ENCODE results near the gene EIF3D. TPM values are rescaled to one million over a fixed set of nuclear protein-coding genes. Genes with fewer than 3 reads are reported as not detected.

The EIF3D gene
- total and polyA plus RNA-seq, 9 of the 15 experiments (the other 6 are each of a cell fraction or from before 2014, with no cell fraction given): 191 to 422 (median 279) TPM

DNA sequence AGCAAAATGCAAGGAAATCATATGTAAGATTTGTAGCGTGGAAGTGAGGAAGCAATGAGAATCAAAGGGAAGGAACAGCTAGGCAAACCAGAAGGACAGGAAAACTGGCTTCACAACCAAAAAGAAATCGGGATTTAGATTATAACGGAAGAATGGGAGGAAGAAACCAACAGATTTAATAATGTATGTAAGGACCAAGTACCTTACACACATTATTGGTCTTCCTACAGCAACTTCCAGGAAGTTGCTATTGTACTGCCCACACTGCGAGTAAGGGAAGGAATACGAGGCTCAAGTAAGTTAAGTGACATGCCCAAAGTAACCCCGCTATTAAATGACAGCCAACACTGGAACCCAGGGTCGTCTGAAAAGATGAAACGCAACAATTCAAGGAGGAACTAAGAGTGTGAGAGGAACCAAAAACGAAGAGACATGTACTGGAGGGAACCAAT, 48.0 kb downstream of the EIF3D start:
- ATAC-seq: no peak
- H2AFZ ChIP-seq (ENCODE audit: low read depth, low read length): peak overlapping the region; percentile 72
- no peak for FAIRE-seq
- H3K9me1 ChIP-seq (ENCODE audit: control insufficient read depth, insufficient read depth, low read length): no peaks in the 10 kb centered on the region
- H3K4me2 ChIP-seq (ENCODE audit: insufficient read depth, low read length): peak overlapping the region; percentile 82
- CTCF ChIA-PET (ENCODE audit: low intra/inter-chr PET ratio): no interaction called here
- peak overlapping the region; percentile 57 for H3K4me3 ChIP-seq
- POLR2A ChIA-PET: interaction anchor here (0.6 to 2.0 kb wide), 4 partner anchors 10 to 113 kb away, joined by 3 to 9 read pairs (median 5); partner anchors contain the start of gene FOXRED2
- peaks cover 5% of the 10 kb centered on the region for H3K9me3 ChIP-seq (replicated peaks; ENCODE audit: control insufficient read depth, insufficient read depth, low read depth, low read length)
- H3K27me3 ChIP-seq (ENCODE audit: control insufficient read depth in 2 of 2, insufficient read depth in 2 of 2, low read length in 2 of 2): no peaks in the 10 kb centered on the region
- in situ Hi-C loops (cut with MboI): no loop called here
- intact Hi-C loops (cut with micrococcal nuclease): loop anchor here (2.0 kb wide), 1 partner anchor 26 kb away; the partner anchor contains the start of gene FOXRED2
- peaks cover 22 to 25% of the 10 kb centered on the region in 2 experiments; a peak in 4 of 5 replicates for H3K4me1 ChIP-seq (replicated peaks in 1 of 2; ENCODE audit: control insufficient read depth in 2 of 2, insufficient read depth in 2 of 2, low read length in 2 of 2)
- peak overlapping the region; percentile 88 for H3K27ac ChIP-seq (ENCODE audit: extremely low read depth, low read depth, low read length)
- 2% methylated on average over 9 of the region's 9 CpGs for WGBS (ENCODE audit: insufficient coverage, low coverage, missing lambda C conversion rate)
- H3K9ac ChIP-seq (ENCODE audit: insufficient read depth in 1 of 2, low read depth in 2 of 2, low read length in 2 of 2): peak overlapping the region; percentile 91 to 92
- H3K36me3 ChIP-seq (ENCODE audit: control insufficient read depth, insufficient read depth, low read length): peaks cover 37% of the 10 kb centered on the region
- peaks cover 26% of the 10 kb centered on the region for H3K79me2 ChIP-seq (ENCODE audit: control insufficient read depth, insufficient read depth, low read length)
- no peak for DNase-seq (ENCODE audit: extremely low read depth in 1 of 4, low spot score in 3 of 4)
- BruUV-seq (replicated peaks): TSS peak; percentile 67
- no peaks in the 10 kb centered on the region for H4K20me1 ChIP-seq (replicated peaks; ENCODE audit: control insufficient read depth, insufficient read depth, low read length)
- TF ChIP-seq, protein P1, sequence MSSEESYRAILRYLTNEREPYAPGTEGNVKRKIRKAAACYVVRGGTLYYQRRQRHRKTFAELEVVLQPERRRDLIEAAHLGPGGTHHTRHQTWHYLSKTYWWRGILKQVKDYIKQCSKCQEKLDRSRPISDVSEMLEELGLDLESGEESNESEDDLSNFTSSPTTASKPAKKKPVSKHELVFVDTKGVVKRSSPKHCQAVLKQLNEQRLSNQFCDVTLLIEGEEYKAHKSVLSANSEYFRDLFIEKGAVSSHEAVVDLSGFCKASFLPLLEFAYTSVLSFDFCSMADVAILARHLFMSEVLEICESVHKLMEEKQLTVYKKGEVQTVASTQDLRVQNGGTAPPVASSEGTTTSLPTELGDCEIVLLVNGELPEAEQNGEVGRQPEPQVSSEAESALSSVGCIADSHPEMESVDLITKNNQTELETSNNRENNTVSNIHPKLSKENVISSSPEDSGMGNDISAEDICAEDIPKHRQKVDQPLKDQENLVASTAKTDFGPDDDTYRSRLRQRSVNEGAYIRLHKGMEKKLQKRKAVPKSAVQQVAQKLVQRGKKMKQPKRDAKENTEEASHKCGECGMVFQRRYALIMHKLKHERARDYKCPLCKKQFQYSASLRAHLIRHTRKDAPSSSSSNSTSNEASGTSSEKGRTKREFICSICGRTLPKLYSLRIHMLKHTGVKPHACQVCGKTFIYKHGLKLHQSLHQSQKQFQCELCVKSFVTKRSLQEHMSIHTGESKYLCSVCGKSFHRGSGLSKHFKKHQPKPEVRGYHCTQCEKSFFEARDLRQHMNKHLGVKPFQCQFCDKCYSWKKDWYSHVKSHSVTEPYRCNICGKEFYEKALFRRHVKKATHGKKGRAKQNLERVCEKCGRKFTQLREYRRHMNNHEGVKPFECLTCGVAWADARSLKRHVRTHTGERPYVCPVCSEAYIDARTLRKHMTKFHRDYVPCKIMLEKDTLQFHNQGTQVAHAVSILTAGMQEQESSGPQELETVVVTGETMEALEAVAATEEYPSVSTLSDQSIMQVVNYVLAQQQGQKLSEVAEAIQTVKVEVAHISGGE (CRISPR knock-in tag; IDR thresholded peaks at IDR 0.05): 0 out of 6 replicates have a peak, but pooled peaks of 1 of the 3 experiments have one; percentile 91
- TF ChIP-seq ELF2 (CRISPR knock-in tag; IDR thresholded peaks at IDR 0.05) (0 out of 2 replicates have a peak, but pooled peaks have one; percentile 42), NFATC3 (IDR thresholded peaks at IDR 0.05) (0 out of 2 replicates have a peak, but pooled peaks have one; percentile 52), NCOA1 (IDR thresholded peaks at IDR 0.05; ENCODE audit: low read depth) (peak; percentile 95; the same call in 1 of the 2 replicates), RBM17 (IDR thresholded peaks at IDR 0.05; ENCODE audit: borderline replicate concordance, low read depth, low read length) (no peak), LARP7 (IDR thresholded peaks at IDR 0.05) (0 out of 2 replicates have a peak, but pooled peaks have one; percentile 53), TAF7 (tag; IDR thresholded peaks at IDR 0.05) (peak; percentile 80), SIX5 (IDR thresholded peaks at IDR 0.05; ENCODE audit: borderline replicate concordance in 1 of 2, insufficient read depth in 1 of 2, low read depth in 1 of 2, low read length in 2 of 2) (peak in 1 of 2 experiments; percentile 33; a peak in 1 of 4 replicates), ZNF184 (CRISPR knock-in tag; IDR thresholded peaks at IDR 0.05) (no peak), FOXK2 (conservative IDR thresholded peaks at IDR 0.05 in 1 of 2, IDR thresholded peaks at IDR 0.05 in 1 of 2; ENCODE audit: low read depth in 2 of 2) (peak in 1 of 2 experiments; percentile 19; a peak in 1 of 4 replicates), ZFP1 (CRISPR knock-in tag; IDR thresholded peaks at IDR 0.05) (no peak)
- TF ChIP-seq, protein P2, sequence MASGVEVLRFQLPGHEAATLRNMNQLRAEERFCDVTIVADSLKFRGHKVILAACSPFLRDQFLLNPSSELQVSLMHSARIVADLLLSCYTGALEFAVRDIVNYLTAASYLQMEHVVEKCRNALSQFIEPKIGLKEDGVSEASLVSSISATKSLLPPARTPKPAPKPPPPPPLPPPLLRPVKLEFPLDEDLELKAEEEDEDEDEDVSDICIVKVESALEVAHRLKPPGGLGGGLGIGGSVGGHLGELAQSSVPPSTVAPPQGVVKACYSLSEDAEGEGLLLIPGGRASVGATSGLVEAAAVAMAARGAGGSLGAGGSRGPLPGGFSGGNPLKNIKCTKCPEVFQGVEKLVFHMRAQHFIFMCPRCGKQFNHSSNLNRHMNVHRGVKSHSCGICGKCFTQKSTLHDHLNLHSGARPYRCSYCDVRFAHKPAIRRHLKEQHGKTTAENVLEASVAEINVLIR (CRISPR knock-in tag; IDR thresholded peaks at IDR 0.05): no peak

All from K562 (cell line).